ENCODE data around the gene RNF152. TPM values are rescaled to one million over a fixed set of nuclear protein-coding genes. Genes with fewer than 3 reads are reported as not detected.
"Not testable (repeated sequence)": the region's sequence is repeated elsewhere in the genome, so short reads cannot be mapped to it uniquely, and the experiment has no call there.

The RNF152 gene
- total RNA-seq, 1 donor = 0.27 TPM

- peak in 1 of 3 donors; percentile 14 for DNase-seq (ENCODE audit: low read depth in 2 of 3, low spot score in 2 of 3)
These were observed 68.0 kb downstream of the RNF152 start for GRCh38 chr18:61824733-61825363.

- DNase-seq (ENCODE audit: low read depth in 2 of 3, low spot score in 2 of 3) = no peak
These were observed 69.2 kb downstream of the RNF152 start for GRCh38 chr18:61823595-61823994.

DNA sequence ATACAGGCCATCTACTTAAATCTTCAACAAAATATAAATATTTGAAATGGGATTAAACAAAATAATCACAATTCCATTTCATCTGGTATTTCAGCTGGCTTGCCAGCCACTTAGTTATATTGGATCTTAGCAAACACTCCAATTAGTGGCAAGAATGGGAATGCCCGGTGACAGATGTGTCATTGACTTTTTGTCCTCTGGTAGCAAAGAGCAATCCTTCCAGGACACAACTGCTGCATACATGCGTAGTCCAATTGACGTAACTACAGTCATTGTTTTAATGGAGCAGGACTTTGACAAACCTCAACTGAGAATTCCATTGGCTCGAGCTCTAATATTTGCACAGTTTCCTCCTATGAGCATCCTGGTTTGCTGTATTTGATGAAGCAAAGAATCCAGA, 69.9 kb downstream of the RNF152 start:
- DNase-seq (ENCODE audit: low read depth in 2 of 3, low spot score in 2 of 3) = no peak

- DNase-seq (ENCODE audit: low read depth in 2 of 3, low spot score in 2 of 3) = no peak
These were observed 71.1 kb downstream of the RNF152 start for GRCh38 chr18:61821748-61822147.

DNA sequence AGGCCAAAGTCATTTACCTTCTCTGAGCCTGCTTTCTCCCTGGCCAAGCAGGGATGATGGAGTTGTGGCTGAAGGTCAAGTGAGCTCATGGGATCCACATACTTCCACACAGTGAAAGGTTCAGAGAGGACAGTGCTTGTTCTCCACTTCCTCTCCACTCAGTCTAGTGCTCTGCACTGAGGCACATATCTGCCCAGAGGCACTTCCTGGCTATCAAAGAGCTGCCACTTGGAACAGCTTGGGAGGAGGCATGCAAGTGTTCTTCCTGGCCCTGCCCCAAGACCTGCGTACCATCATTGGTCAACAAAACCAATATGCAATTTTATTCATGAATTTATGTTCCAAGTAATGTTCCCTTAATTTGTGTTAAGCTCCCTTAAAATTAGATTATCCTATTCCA, 71.9 kb downstream of the RNF152 start:
- DNase-seq (ENCODE audit: low read depth in 2 of 3, low spot score in 2 of 3) = no peak

- DNase-seq (ENCODE audit: low read depth in 2 of 3, low spot score in 2 of 3) = no peak
These were observed 75.7 kb downstream of the RNF152 start for GRCh38 chr18:61817086-61817485.

DNA sequence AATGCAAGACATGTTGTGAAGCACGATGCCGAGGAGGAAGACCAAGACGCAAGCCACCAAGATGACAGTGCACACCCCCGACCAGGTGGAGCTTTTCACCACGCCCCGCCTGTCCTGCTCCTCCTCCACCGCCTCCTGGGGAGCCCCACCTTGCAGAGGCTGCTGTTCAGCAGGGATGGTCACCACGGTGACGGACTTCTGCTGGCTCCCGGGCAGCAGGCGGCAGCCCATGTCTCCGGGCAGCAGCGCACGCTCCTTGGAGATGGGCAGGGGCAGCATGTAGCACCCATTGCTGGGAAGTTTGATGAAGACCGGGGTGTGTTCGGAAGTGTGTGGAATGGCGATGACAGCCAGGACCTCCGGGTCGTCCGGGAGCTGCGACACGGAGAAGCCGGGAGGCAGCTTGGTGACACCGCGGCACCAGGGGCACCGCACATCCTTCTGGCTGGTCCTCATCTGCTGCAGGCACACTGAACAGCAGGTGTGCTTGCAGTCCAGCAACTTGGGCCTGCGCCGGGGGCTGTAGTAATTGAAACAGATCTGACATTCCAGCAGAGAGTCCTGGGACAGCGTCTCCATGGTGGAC, 76.8 kb downstream of the RNF152 start:
- DNase-seq (ENCODE audit: low read depth in 2 of 3, low spot score in 2 of 3) = no peak

DNA sequence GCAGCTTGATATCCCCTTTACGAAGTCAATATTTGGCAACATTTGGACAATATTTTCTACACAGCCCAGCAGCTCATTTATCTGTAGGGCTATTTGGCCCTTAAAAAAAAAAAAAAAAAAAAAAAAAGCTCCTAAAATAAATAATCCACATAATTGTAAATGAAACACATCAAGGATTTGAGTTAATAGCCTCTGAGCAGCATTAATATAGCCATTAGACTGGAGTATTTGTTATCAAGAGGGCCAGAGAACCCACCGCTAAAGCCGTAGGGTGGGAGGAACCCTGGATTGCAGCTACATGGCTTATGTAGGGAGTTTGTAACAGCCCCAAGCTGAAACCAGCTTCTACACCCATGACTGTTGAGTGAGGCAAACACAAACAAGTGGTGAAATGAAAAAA, 84.5 kb downstream of the RNF152 start:
- no peak for DNase-seq (ENCODE audit: low read depth in 2 of 3, low spot score in 2 of 3)

DNA sequence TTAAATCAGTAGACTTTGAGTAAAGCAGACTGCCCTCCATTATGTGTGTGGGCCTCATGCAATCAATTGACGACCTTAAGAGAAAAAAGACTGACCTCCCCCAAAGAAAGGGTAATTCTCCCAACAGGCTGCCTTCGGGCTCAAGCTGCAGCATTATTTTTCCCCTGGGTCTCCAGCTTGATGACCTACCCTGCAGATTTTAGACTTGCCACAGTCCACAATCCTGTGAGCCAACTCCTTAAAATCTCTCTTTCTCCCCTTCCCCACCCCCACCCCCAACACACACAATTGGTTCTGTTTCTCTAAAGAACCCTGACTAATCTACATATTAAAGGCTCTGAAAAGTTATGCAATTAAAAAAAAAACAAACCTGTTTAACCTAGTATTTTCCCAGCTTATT, 89.4 kb downstream of the RNF152 start:
- no peak for DNase-seq (ENCODE audit: low read depth in 2 of 3, low spot score in 2 of 3)

- no peak for DNase-seq (ENCODE audit: low read depth in 2 of 3, low spot score in 2 of 3)
These were observed 94.9 kb downstream of the RNF152 start for GRCh38 chr18:61797696-61798590.

- DNase-seq (ENCODE audit: low read depth in 2 of 3, low spot score in 2 of 3) = no peak
These were observed 101.8 kb downstream of the RNF152 start for GRCh38 chr18:61791031-61791430.

GRCh38 chr18:61787011-61787670, 105.7 kb downstream of the RNF152 start:
- DNase-seq (ENCODE audit: low read depth in 2 of 3, low spot score in 2 of 3) = not testable (repeated sequence)

GRCh38 chr18:61785588-61785987, 107.2 kb downstream of the RNF152 start:
- peak in 1 of 3 donors; percentile 7 for DNase-seq (ENCODE audit: low read depth in 2 of 3, low spot score in 2 of 3)

- DNase-seq (ENCODE audit: low read depth in 2 of 3, low spot score in 2 of 3) = no peak
These were observed 108.0 kb downstream of the RNF152 start for GRCh38 chr18:61784834-61785233.

DNA sequence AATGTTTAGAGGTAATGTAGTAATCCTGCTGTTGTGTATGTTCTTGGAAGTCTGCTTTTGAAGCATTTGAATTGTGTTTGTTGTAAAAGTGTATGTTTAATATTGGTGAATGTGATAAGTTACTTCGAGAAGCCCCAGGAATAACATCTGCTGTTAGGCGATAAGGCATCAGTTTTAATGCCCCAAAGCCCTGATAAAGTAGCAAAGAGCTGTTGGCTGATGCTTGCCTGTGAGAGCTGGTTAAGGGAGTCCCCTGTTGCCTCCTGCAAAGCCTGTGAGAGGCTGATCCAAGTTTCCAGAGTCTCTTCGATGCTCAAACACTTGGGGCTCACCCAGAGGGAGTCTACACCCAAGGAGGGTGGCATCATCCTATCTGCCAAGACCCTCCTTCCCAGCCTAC, 110.3 kb downstream of the RNF152 start:
- DNase-seq (ENCODE audit: low read depth in 2 of 3, low spot score in 2 of 3) = no peak

DNA sequence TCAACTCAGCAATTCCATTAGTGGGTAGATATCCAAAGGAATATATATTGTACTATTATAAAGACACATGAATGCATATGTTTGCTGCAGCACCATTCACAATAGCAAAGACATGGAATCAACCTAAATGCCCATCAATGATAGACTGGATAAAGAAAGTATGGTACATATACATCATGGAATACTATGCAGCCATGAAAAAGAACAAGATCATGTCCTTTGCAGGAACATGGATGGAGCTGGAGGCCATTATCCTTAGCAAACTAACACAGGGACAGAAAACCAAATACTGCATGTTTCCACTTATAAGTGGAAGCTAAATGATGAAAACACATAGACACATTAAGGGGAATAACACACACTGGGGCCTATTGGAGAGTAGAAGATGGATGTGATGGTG, 116.6 kb downstream of the RNF152 start:
- not testable (repeated sequence) for DNase-seq (ENCODE audit: low read depth in 2 of 3, low spot score in 2 of 3)

DNA sequence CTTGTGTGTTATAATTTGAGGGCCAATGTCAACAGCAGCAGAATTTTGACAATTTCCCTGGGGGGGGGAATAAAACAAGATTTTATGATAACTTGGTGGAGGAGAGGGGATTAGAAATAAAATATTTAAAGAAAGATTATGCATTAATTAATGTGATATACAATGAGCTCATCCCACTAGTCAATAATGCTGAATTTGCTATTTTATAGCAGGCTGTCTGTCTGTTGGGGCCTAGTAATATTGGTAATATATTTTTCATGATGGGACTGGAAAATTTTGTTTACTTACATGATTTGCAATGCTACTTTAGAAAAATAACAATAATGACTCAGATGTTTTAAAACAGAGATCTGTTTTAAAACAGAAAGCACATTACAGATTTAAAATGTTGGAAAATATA, 118.0 kb downstream of the RNF152 start:
- DNase-seq (ENCODE audit: low read depth in 2 of 3, low spot score in 2 of 3) = no peak

- no peak for DNase-seq (ENCODE audit: low read depth in 2 of 3, low spot score in 2 of 3)
These were observed 120.4 kb downstream of the RNF152 start for GRCh38 chr18:61772293-61772848.

GRCh38 chr18:61771861-61772260, 120.9 kb downstream of the RNF152 start:
- DNase-seq (ENCODE audit: low read depth in 2 of 3, low spot score in 2 of 3) = no peak

GRCh38 chr18:61770279-61770678, 122.5 kb downstream of the RNF152 start:
- DNase-seq (ENCODE audit: low read depth in 2 of 3, low spot score in 2 of 3) = no peak
